Limb (tissue), 2 donors: ENCODE results near the gene SCIMP.
"Not testable (repeated sequence)": the region's sequence is repeated elsewhere in the genome, so short reads cannot be mapped to it uniquely, and the experiment has no call there.

Experiments used
- DNase-seq, 2 donors: peaks; one replicate each; pipeline ENCODE4 v3.0.0-alpha.2; 2016; ENCODE audit errors: extremely low spot score in 2 of 2

SCIMP gene

GRCh38 chr17:5234645-5235576, at the start of gene SCIMP:
SCIMP (minus strand) TSS chr17:5234860; CDS start chr17:5234755, 105 bp downstream.
- no peak for DNase-seq

GRCh38 chr17:5283571-5284315, 49.1 kb upstream of the SCIMP start:
- DNase-seq = no peak

DNA sequence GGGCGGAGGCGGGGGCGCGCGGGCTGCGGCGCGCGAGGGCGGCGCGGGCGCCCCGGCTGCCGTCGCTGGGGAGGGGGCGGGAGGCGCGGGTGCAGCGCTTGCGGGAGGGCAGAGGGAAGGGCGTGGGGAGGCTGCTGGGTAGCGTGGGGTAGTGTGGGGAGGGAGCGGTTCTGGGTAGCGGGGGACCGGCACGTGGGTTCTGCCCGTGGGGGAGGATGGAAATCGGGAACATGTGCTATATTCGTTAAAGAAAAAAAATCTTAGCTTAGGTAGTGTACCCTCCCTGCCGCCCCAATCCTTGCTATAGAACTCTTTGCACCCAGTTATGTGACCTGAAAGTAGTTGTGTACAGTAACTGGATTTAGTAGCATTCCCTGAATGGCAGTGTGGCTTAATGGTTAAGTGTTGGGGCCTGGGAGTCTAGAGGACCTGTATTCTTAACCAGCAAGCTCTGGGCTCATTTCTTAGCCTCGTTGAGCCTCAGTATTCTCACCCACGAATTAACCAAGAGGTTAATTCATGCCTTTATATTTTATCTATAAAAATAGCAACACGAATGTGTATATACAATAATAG, 48.1 kb upstream of the SCIMP start:
- peak in 1 of 2 donors; percentile 6 for DNase-seq

DNA sequence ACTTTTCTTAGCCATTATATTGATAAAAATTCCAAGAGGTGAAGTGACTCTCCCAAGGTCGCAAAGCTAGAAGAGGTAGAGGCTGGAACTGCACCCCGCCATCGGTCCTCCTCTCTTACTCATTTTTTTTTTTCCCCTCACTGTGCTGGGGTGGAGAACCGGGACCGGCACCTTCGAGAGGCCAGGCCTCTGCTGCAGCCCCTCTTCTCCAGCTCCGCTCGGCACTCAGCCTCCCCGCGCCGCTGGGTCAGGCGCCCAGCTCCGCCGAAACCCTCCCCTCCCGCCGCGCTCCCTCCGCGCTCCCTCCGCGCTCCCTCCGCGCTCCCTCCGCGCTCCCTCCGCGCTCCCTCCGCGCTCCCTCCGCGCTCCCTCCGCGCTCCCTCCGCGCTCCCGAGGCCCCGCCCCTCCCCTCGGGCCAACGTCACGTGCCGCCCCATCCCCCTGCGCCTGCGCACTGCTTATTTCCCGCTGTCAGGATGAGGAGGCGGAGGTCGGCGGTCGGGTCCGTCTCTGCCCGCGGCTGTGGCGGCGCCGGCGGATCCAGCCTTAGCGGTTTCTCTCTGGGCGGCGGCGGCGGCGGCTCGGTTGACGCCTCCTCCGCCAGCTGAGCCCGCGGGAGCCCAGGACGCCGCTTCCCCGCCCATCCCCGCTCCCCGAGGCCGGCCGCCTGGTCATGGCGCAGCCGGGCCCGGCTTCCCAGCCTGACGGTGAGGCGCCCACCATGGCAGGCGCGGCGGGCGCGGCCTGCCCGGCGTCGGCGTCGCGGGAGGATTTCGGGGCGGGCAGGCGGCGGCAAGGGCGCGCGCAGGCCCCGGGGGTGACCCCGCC, 47.4 kb upstream of the SCIMP start, which contains the start of gene RABEP1:
TSS of gene RABEP1 (plus strand) at position 471 of the 828 bp plus-strand sequence. CDS start at position 674, 203 bp downstream.
- peak; percentile 91 to 95 for DNase-seq

DNA sequence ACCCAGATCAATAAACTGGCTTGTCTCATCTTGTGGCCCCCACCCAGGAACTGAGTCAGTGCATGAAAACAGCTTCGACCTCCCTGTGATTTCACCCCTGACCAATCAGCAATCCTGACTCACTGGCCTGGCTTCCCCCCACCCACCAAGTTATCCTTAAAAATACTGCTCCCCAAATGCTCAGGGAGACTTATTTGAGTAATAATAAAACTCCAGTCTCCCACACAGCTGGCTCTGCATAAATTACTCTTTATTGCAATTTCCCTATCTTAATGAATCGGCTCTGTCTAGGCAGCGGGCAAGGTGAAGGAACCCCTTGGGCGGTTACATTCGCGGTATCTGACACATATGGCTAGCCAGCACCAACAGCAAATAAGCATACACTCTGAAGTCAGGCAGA, 37.7 kb upstream of the SCIMP start:
- DNase-seq = no peak

DNA sequence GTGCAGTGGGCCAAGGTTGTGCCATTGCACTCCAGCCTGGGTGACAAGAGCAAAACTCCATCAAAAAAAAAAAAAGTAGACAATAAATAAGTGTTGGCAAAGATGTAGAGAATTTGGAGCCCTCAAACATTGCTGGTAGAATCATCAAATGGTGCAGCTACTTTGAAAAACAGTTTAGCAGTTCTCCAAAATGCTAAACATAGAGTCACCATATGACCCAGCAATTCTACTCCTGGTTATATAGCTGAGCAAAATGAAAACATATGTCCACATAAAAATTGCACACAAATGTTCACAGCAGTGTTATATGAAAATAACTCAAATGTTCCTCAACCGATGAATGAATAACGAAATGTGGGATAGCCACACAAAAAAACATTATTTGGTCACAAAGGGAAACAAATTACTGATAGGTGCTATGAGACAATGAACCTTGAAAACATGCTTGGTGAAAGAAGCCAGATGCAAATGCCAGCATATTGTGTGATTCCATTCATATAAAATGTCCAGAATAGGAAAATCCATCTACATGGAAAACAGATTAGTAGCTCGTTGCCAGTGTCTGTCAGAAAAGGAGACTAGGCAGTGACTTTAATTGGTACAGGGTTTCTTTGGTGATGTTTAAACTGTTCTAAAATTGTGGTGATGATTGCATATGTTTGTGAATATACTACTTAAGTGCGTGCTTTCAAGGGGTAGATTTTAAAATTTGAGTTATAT, 34.7 kb upstream of the SCIMP start:
- DNase-seq = peak in 1 of 2 donors; percentile 16

- no peak for DNase-seq
These were observed 30.2 kb upstream of the SCIMP start for GRCh38 chr17:5264893-5265292.

- DNase-seq = no peak
These were observed 28.8 kb upstream of the SCIMP start for GRCh38 chr17:5263441-5263840.

DNA sequence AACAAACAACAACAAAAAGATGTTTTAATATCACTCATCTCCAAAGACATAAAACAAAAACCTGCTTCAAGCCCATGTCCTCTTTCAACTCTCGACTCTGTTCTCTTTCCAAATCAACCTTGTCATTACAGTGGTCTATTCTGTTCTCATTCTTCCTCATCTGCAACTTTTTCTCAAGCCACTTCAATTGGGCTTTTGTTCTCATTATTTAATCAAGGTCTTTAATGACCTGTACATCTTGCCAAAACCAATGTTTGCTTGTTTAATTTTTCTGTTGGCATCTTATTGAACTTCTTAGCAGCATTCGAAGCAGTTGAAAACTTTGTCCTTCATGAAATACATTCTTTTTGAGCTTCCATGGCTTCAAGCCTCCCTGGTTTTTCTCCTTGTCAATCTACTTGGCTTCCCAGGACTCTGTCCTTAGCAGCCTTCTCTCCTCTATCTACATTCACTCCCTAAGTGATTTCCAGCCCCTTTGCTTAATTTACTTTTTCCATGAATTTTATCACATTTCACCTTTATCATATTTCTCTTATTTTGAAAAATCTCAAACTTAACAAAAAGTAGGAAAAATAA, 27.8 kb upstream of the SCIMP start:
- no peak for DNase-seq

- no peak for DNase-seq
These were observed 25.9 kb upstream of the SCIMP start for GRCh38 chr17:5260542-5260941.

DNA sequence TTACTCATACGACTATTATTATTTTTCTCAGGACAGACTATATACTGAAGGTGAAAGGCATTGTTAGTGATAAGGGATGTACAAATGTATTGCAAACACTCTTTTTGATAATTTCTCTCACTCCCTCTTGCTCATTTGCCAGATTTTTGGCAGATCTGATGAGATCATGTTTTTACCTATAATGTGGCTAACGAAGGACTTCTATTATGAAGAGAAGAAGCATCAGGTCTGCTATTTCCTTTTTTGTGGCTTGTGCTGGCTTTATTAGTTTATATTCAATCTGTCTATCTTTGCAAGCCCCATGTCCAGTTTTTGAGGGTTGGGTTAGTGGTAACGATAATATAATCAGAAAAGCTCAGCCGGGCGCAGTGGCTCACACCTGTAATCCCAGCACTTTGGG, 22.5 kb upstream of the SCIMP start:
- DNase-seq = no peak

DNA sequence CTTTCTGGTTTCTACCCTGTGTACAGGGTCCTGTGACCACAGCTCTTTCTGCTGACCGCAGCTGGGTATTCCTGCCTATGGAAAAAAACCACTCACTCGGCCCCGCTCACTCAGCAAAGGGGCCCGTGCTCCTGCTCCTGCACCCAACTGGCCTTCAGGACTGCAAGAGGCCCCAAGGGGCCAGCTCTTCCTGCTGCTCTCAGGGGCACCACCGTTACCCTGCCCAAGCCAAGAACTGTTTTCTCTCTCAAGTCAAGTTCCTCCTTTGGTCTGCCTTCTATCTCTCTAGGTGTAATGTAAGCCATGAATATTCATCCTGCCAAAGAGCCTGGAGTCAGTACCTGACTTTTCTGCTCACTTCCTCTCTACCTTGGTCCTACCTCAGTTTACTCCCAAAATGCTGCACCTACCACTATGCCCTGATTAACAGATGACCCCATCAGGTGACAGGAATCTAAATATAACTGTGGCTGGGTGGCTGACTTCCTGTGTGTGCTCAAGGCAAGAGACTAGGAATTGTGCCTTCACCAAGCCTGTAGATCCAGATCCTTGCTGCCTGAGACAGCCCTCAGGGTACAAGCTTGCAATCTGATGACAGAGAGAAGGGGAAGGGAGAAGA, 20.4 kb upstream of the SCIMP start:
- DNase-seq = no peak

DNA sequence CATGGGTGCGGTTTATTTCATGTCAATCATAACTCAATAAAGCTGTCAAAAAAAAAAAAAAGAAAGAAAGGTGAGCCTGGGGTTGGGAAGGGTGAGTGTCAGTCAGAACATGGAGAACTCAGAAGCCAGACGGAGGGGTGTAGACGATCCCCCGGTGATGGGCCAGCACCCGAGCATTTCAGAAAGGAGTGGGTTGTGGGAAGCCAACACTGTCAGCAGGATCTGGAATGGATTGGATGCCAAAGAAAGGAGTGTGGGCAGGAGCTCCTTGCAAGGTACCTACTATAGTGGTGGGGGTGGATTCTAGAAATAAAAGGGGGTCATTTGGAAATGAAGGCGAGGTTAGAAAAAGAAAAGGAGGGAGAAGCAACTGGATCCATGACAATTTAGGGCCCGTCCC, 19.8 kb upstream of the SCIMP start:
- no peak for DNase-seq

DNA sequence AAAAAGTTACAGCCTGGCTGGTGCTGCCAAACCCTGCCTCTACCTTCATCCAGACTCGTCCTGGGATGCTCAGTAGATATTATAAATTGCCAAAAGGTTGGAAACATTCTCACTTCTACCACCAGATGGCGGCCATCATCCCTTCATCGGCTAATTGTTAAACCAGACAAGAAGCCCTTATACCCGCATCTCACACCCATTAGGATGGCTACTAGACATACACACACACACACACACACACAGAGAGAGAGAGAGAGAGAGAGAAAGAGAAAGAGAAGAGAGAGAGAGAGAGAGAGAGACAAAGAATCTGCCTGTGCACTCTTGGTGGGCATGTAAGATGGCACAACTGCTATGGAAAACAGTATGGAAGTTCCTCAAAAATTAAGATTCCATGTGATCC, 15.0 kb upstream of the SCIMP start:
- peak; percentile 62 to 63 for DNase-seq

DNA sequence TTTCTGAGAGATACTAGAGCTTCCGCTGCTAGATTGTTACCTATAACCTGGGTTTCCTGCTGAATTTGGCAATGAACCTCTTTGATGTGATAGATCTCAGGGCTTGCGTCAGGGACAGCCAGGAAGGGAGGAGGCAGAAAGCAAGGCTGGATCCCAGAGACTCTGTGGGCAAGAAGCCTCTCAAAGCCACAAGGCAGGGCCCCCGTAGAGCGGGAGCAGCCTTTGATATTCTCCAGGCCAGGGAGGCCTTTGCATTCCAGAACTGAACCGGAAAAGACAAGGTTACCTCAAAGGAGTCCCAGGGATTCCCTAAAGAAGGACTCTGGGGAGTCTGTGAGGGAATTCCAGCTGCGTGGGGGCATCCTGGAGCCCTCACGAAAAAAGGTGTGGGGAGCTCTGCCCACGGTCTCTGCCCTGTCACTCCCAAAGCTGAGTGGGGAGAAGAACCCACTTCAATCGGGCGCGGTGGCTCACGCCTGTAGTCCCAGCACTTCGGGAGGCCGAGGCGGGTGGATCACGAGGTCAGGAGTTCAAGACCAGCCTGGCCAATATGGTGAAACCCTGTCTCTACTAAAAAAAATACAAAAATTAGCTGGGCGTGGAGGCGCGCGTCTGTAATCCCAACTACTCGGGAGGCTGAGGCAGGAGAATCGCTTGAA, 14.3 kb upstream of the SCIMP start:
- no peak for DNase-seq

GRCh38 chr17:5247621-5248020, 13.0 kb upstream of the SCIMP start:
- no peak for DNase-seq

- no peak for DNase-seq
These were observed 7.4 kb upstream of the SCIMP start for GRCh38 chr17:5241861-5242671.

DNA sequence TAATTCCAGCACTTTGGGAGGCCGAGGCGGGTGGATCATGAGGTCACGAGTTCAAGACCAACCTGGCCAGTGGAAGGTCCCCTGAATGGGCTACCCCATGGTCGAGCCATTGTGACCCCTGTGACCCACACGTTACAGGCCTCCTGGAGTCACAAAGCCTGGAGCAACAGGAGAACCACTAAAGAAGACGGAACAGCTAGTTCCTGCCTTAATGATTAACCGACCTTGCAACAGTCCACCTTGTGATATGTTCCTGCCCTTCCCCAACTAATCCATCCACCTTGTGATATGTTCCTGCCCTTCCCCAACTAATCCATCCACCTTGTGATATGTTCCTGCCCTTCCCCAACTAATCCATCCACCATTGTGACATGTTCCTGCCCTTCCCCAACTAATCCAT, 5.1 kb upstream of the SCIMP start:
- DNase-seq = not testable (repeated sequence)
